Renal cortical epithelial cell (primary cell): ENCODE data around the gene XPO6. TPM values are rescaled to one million over a fixed set of nuclear protein-coding genes. Genes with fewer than 3 reads are reported as not detected.
"Not testable (repeated sequence)": the region's sequence is repeated elsewhere in the genome, so short reads cannot be mapped to it uniquely, and the experiment has no call there.

Experiments used
- DNase-seq: peaks from one replicate; pipeline ENCODE4 v3.0.0-alpha.2; 2011; ENCODE audit warnings: low read depth
- total RNA-seq: library from RNA; depleted of rRNA; stranded (reverse); fragments of >200 nt; gene quantifications from 2 replicates; pipeline ENCODE4 v1.2.3, GENCODE V29; 2014

Gene XPO6, protein sequence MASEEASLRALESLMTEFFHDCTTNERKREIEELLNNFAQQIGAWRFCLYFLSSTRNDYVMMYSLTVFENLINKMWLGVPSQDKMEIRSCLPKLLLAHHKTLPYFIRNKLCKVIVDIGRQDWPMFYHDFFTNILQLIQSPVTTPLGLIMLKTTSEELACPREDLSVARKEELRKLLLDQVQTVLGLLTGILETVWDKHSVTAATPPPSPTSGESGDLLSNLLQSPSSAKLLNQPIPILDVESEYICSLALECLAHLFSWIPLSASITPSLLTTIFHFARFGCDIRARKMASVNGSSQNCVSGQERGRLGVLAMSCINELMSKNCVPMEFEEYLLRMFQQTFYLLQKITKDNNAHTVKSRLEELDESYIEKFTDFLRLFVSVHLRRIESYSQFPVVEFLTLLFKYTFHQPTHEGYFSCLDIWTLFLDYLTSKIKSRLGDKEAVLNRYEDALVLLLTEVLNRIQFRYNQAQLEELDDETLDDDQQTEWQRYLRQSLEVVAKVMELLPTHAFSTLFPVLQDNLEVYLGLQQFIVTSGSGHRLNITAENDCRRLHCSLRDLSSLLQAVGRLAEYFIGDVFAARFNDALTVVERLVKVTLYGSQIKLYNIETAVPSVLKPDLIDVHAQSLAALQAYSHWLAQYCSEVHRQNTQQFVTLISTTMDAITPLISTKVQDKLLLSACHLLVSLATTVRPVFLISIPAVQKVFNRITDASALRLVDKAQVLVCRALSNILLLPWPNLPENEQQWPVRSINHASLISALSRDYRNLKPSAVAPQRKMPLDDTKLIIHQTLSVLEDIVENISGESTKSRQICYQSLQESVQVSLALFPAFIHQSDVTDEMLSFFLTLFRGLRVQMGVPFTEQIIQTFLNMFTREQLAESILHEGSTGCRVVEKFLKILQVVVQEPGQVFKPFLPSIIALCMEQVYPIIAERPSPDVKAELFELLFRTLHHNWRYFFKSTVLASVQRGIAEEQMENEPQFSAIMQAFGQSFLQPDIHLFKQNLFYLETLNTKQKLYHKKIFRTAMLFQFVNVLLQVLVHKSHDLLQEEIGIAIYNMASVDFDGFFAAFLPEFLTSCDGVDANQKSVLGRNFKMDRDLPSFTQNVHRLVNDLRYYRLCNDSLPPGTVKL
- total RNA-seq, result 68.8 and 140 TPM in 2 replicates

DNA sequence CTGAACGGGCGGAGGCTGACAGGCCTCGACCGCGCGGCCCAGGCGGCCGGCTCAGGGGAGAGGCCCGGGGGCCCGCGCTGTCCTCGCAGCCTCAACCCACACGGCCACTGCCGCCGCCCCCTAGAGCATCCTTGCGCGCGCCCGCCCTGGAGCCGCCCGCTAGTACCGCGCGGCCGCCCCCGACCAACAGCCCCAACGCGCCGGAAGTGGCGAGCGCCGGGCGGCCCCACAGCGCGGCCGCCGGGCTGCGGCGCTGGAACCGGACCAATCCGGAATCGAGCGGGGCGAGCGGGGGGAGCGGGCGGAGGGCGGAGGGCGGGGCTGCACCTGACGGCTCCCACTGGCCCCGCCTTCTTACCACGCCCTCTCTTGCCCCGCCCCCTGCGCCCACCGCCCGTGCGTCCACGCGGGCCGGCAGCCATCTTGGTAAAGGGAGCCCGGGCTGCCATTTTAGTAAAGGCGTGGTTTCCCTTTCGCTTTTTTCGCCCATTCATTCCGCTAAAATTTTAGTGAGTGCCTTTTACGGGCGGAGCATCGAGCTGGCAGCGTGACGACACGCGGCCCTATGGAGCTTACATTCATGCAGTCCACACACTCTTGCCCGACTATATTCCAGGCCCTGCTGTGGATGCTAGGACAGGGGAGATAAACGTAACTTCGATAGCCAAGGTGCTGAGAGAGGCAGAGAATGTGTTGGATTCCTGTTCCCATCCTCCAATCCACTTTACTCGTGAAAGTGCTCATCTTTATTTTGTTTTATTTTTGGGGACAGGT is at the start of gene XPO6:
Gene XPO6 (minus strand): TSS at position 208 of the 774 bp plus-strand sequence. CDS start 597 bp downstream, outside the sequence.
- DNase-seq, result peak; percentile 58

DNA sequence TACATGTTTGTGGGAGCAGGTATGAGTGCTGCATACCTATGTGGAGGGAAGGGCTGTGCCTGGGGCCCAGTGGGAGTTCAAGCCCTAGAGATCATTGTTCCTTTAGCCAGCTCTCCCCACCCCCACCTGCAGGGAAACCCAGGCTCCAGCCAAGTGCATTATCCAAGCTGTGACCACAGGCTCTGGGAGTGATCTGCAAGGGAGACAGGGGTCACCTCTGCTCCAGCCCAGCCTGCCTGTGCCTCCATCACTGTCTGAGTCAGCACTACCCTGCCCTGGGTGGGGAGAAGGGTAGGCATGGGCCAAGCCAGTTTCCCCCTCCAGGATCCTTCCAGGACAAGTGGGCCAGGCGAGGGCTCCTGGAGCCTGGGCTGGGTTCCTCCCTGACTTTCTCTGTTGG is 48.4 kb upstream of the XPO6 start:
- peak; percentile 9 for DNase-seq

DNA sequence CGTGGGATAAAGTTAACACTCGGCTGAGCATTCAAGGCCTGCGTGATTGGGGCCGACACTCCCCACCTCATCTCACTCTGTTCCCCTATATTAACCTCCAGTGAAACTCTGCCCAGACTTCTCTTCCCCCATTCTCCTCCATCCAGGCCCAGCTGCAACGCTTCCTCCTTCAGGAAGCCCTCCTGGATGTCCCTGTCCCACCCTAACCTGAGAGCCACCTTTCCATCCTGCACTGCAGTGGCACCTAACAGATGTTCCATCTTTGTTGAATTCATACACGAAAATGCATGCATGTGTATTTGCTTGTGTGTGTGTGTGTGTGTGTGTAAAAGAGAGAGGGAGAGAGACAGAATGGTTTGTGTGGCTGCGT is 48.0 kb upstream of the XPO6 start:
- no peak for DNase-seq

DNA sequence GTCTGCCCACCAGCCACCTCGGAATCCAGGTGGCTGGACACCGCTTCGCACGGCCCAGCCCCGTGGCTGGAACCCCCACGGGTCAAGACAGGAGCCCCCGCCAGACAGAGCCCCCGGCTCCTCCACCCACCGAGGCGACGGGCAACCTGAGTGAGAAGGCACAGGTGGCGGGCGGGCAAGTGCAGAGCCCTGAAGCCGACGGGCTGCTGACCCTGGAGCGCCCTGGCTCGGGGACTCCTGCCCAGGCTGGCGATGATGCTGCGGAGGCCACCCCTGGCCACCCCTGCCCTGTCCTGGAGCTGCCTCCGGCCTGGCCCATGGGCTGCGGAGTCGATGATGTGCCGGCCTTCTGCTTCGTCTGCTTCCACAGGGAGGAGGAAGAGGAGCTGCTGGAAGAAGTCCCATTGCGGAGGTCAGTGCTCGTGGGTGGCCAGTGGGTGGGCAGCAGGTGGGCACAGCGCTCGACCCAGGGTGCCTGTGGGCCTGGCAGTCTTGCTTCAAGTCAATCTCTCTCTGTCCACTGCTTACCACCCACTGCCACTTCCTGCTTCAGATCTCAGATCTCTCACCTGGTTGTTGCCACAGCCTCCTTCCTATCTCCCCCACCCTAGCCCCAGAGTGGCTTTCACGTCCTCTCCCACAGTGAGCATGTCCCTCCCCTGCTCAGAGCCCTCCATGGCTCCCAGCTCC is 47.5 kb upstream of the XPO6 start:
- DNase-seq, result no peak

DNA sequence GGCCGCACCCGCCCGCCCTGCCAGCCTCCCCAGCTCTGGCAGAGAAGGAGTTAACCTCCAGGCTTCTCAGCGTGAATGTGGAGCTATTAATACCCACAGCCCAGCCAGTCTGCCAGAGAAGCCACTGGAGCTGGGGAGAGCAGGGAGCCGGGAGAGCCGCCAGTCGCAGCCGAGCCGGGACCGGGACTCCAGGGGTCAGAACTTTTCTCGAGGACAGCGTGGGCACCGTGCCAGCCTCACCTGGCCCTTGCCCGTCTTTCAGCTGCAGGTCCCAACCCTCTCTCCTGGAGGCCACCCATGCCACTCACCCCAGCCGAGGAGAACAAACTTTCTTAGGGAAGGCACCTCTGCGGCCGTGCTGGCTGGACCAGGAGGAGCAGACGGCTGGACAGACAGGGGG is 46.8 kb upstream of the XPO6 start:
- DNase-seq, result no peak

DNA sequence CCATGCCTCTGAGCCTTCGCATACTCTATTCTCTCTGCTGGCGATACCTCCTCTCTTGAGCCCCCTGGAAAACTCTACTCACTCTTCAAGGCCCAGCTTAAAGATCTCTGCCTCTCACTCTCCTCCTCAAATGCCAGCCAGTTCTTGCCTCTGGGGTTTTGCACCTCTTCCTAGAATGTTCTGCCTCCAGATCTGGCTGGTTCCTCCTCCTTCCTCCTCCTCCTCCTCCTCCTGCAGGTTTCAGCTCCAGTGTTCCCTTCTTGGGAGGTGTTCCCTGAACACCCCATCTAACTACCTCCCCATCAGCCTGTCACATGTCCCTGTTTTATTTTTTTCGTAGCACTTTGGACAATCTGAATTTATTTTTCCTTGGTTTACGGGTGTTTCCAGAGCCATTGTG is 45.5 kb upstream of the XPO6 start:
- no peak for DNase-seq

DNA sequence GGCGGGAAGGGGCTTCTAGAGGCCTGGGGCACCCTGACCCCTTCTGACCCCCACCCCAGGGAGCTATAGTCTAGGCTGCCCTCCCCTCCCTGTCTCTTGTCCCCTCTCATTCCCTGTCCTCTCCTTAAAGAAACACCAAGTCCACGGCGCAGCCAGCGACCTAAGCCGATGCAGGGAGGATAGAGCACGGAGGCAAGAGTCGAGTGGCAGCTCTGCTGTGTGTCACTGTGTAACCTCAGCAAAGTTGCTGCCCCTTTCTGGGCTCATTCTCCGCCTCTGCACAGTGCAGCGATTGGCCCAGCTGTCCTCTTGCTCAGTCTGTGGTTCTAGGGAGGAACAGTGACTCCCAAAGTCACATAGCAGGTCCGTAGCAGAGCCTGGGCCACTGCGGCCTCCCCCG is 44.1 kb upstream of the XPO6 start:
- no peak for DNase-seq

DNA sequence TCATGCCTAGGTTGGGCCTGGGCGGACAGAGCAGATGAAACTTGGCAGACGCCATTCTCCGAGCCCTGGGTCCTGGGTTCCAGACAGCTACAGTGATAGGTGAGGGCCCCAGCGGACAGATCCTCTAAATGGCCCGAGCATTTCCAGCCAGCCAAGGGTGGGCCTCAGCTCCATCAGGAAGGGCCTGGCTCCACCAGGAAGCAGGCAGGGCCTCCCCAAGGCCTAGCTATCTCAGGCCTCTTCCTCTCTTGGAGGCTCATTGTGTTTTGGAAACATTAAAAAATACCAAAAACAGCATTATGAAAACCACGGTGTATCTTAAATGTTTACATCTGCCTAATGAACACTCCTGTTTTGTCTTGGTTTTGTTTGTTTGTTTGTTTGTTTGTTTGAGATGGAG is 42.4 kb upstream of the XPO6 start:
- no peak for DNase-seq

DNA sequence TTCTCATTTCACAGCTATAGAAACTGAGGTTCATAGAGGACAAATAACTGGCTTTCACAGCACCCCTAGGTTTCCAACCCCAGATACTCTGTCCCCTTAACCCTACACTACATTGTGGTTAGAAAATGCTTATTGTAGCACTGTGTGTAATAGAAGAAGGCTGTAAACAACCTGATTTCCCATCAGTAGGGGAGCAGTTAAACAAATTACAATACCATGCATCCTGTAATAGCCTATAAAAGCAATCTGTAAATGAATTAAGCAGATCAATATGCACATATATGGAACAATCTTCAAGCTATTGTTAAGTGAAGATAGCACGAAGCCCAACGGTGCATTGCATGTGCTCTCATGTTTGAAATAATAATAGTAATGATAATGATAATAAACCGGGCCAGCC is 39.2 kb upstream of the XPO6 start:
- no peak for DNase-seq

DNA sequence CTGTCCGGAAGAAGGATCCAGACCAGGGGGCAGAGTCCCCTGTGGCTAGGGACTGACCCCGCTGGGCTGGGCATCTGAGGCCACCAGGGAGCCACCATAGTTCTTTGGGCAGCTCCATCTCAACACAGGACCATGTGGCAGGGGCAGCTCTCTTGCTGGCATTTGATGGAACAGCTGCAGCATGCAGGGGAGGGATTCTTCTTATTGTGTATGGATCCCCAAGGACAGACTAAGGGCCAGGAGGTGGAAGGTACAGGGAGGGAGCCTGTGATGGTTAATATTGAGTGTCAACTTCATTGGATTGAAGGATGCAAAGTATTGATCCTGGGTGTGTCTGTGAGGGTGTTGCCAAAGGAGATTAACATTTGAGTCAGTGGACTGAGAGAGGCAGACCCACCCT is 37.7 kb upstream of the XPO6 start:
- DNase-seq, result not testable (repeated sequence)

DNA sequence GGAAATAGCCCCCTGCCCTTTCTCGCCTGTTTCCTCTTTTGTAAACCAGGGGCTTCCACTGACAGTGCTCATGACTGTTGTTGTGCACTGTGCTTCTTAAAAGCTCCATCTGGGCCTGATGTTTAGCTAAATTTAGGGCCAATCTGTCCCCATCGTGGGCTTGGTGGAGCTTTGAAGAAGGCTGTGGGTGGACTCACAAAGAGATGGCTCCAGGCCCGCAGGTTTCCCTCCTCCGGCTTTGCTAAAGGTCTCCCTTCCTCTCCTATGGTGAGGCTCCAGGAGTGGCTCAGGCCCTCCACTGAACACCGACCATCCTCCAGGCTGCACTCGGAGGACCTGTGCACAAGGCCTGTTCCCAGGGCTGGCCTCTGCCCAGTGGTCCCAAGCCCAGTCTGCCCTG is 30.2 kb upstream of the XPO6 start:
- DNase-seq, result no peak

DNA sequence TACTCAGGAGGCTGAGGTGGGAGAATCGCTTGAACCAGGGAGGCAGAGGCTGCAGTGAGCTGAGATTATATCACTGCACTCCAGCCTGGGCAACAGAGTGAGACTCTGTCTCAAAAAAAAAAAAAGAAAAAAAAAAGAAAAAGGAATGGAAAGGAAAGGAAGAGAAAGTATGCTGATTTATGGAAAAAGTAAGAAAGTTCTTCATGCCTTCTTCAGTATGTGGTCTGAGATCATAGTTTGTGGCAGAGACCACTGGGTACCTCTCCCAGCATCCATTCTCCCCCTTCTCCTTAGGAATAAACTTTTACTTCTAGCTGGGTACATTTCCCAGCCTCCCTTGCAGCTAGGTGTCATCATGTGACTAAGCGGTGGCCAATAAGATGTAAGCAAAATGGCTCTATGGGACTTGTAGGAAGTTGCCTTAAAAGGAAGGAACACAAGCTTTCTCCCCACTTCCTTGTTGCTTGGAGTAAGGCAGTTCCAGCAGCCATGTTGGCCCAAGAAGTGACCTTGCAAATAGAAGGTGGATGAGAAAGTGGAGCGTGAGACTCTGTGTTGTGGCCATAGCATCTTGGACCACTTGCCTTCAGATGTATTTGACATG is 26.1 kb upstream of the XPO6 start:
- no peak for DNase-seq

DNA sequence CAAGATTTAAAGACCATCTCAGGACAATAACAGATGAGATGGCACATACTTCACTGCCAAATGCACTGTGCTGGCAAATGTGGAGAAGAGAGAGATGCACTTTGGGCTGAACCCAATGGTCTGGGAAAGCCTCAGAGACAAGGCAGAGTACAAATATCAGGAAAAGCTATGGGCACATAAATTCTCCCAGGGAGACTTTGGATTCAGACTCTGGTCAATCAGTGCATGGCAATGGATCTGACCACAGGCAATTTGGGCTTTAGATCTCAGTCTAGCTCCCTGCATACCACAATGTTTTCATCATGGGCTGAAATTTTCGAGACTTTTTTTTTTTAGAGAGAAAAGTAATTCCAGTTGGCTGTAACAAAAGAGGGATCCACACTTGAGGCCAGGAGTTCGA is 20.0 kb upstream of the XPO6 start:
- DNase-seq, result no peak

DNA sequence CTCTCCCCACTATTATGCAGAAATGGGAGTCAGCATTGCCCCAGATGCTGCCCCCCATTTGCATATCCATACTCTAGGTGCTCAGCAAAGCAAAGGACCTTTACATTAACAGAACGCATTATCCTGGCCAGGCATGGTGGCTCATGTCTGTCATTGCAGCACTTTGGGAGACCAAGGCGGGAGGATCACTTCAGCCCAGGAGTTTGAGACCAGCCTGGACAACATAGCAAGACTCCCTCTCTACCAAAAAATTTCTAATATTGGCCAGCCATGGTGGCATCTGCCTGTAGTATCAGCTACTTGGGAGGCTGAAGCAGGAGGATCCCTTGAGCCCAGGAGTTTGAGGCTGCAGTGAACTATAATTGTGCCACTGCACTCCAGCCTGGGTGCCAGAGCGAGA is 12.1 kb upstream of the XPO6 start:
- DNase-seq, result not testable (repeated sequence)

DNA sequence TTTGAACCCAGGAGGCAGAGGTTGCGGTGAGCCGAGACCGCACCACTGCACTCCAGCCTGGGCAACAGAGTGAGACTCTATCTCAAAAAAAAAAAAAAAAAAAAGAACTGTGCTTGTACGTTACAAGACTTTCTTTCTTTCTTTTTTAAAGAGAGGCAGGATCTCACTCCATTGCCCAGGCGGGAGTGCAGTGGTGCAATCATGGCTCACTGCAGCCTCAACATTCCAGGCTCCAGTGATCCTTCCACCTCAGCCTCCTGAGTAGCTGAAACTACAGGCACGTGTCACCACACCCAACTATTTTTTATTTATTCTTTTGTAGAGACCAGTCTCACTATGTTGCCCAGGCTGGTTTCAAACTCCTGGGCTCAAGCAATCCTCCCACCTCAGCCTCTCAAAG is 8.0 kb upstream of the XPO6 start:
- not testable (repeated sequence) for DNase-seq

DNA sequence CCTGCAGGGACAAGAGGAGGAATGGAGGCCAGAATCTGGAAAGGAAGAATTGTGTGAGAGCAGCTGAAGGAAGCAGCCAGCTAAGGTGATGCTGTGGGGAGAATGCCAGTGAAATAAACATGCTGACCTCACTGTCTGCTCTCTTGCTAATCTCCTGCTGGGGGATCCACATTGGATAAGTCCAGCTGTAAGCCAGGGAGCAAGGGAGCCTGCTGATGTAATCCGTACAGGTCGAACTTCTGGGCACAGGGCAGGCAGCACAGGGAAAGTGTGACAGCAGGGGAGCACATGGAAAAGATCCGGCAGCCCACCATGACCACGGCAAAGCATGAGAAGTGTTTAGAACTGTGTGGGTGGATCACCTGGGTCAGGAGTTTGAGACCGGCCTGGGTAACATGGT is 7.5 kb upstream of the XPO6 start:
- no peak for DNase-seq

DNA sequence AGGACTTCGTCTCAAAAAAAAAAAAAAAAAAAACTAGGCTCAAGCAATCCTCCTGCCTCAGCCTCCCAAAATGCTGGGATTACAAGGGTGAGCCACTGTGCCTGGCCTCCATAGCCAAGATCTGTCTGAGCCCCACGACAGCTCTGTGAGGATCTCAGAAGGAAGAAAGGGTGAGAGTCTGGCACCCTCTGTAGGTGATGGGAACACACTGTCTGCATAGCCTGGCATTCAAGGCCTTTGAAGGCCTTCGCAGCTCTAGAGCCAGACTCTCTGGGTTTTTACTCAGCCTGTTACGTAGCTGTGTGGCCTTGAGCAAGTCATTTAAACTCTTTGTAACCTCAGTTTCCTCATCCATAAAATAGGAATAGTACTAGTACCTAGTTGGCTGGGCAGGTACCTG is 6.3 kb upstream of the XPO6 start:
- peak; percentile 32 for DNase-seq

DNA sequence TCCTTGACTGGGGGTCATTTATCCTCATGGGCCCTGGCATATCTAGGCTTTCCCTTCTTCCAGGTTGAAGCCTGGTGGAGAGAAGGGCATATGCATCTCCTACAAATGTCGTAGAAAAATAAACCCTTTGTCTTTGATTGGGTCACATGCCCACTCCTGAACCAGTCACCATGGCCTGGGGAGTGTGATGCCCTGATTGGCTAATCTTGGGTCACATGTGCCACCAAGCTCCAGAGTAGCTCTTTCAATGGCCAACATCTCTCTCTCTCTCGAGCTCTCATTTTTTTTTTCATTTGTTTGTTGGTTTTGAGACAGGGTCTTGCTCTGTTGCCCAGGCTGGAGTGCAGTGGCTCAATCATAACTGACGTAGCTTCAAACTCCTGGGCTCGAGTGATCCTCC is 5.6 kb upstream of the XPO6 start:
- DNase-seq, result no peak

DNA sequence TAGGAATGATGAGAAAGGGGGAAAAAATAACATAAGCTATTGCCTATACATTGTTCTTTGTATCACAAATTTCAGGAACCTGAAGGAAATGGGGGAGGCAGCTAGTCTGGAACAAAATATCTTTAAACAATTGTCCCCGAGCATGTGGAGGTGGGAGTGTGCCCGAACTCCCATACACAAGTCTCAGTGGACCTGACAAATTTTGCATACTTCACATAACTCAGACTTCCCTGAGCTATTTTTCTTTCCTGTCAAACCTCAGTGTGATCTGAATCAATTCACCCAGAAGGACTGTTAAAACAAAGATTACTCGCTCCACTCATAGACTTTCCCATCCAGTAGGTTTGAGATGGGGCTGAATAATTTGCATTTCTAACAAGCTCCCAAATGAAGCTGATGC is 1.6 kb upstream of the XPO6 start:
- no peak for DNase-seq

DNA sequence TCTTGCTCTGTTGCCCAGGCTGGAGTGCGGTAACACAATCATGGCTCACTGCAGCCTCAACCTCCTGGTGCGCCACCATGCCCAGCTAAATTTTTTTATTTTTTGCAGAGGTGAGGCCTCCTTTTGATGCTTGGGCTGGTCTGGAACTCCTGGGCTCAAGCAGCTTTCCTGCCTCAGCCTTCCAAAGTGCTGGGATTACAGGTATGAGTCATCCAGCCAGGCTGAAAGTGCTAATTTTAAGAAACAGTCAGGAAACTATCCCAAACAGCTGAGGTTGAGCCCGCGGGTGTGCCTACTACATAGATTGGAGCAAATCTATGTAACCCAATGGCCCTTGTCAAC is 738 bp upstream of the XPO6 start:
- peak; percentile 30 for DNase-seq
